Activated CD8-positive, alpha-beta memory T cell treated with anti-CD3 and anti-CD28 coated beads for 4 hours (primary cell): ENCODE measurements around the gene ADARB2.
"Not testable (repeated sequence)": the region's sequence is repeated elsewhere in the genome, so short reads cannot be mapped to it uniquely, and the experiment has no call there.

ENCODE experiments used
- DNase-seq, 2 donors: peaks; one replicate each; pipeline ENCODE4 v3.0.0-alpha.2; 2020; ENCODE audit warnings: low read depth in 2 of 2

Gene ADARB2

DNA sequence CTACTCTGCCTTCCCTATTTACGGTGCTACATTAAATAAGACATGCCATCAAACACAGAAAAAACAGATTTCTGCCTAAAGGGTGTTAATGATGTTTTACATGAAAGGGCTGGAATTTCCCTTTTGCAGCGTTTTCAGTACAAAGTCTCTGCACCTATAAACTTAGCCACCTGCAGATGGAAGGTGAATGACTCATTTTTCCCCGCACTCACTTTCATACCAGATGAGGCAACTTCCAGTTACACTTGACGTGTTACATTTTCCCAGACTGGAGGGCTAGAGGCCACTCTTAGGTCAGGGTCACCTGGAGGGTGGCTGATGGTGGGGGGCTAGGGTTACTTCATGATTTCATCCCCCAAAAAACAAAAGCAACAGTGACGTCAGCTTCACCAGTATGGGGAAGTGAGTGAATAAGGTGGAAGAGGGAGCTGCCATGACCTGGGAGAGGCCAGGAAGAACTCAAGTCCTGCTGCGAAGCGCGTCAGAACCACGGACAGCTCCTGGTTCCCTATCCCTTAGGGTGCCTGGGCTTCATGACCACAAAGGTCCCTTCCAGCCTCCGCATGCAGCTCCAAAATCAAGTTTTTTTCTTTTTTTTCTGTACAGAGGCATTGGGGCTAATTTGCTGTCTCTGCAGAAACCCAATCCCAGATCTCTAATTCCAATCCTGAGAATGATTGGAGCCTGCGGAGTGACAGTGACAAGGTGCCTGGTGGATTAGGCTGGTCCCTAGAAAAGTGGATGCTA, 94.0 kb downstream of the ADARB2 start:
- no peak for DNase-seq

- no peak for DNase-seq
These were observed 94.6 kb downstream of the ADARB2 start for GRCh38 chr10:1642600-1643160.

GRCh38 chr10:1641402-1641801, 95.9 kb downstream of the ADARB2 start:
- DNase-seq, result no peak

DNA sequence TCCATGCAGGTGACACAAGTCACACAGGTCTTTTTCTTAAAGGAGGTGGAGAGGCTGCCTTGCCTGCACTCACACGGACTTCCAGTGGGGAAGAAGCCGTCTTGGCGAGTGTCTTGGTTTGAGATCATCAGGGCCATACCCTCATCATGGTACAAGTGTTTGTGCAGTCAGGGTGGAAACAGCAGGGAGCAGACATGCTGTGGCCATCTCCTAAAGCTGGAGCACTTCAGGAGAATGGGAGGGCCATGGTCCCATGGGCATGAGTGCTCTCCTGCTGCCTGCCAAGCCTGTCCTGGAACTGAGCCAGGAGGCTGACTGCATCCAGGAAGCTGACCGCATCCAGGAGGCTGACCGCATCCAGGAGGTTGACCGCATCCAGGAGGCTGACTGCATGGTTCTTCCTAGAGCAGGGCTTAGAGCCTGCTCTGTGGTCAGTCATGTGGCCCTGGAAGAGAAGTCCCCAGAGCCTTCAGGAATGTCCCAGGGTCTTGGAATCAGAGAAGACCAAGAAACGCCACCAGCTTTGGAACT, 98.4 kb downstream of the ADARB2 start:
- DNase-seq, result no peak

- no peak for DNase-seq
These were observed 102.0 kb downstream of the ADARB2 start for GRCh38 chr10:1635340-1635739.

DNA sequence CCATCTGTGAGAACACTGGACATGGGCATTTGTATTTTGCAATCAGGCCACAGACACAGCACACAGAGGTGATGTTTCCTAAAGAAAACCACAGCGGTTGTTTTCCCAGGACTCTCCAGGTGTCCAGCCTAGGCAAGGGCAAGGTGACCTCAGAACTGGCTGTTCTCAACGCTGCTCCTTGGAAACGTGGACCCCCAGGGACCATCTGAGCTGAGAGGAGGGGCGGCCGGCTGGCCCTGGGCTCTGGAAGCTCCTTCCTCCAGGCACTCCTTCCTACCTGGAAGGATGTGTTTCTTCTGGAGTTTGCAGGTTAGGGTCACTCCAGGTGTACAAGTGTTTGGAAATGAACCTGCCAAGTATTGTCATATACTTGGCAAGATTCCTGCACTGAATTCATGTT, 103.1 kb downstream of the ADARB2 start:
- no peak for DNase-seq

- no peak for DNase-seq
These were observed 103.5 kb downstream of the ADARB2 start for GRCh38 chr10:1633783-1634182.

DNA sequence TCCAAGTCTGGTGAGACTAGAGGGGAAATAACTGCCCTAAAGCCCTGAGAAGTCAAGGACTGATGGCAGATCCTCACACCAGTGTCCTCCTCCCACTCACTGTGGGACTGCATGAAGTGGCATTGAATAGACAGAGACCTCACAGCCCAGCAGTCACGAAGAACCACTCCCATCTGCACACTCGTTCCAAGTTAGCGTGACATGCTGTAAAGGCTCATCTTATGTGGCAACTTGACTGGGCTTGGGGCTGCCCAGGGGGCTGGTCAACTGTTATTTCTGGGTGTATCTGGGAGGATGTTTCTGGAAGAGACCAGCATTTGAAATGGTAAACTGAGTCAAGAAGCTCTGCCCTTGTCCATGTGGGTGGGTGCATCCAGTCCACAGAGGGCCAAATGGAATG, 104.7 kb downstream of the ADARB2 start:
- no peak for DNase-seq

GRCh38 chr10:1632141-1632540, 105.2 kb downstream of the ADARB2 start:
- DNase-seq, result no peak

GRCh38 chr10:1631282-1631681, 106.0 kb downstream of the ADARB2 start:
- no peak for DNase-seq

DNA sequence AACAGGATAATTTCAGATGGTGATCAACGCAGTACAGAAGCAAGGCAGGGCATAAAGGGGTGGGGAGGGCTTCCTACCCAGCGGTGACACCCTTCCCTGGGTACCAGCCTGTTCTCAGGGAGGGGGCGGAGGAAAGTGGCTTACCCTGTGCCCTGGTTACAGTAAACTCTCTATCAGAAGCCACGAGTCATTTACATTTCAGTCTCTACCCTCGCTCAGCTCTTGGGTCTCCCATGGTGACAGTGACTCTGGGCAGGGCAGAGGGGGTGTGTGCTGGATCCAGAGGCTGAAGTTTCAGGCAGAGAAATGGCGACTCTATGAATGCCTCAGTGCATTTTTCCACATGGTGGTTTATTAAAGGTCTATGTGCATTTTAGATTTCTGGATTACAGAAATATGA, 107.0 kb downstream of the ADARB2 start:
- DNase-seq, result no peak

DNA sequence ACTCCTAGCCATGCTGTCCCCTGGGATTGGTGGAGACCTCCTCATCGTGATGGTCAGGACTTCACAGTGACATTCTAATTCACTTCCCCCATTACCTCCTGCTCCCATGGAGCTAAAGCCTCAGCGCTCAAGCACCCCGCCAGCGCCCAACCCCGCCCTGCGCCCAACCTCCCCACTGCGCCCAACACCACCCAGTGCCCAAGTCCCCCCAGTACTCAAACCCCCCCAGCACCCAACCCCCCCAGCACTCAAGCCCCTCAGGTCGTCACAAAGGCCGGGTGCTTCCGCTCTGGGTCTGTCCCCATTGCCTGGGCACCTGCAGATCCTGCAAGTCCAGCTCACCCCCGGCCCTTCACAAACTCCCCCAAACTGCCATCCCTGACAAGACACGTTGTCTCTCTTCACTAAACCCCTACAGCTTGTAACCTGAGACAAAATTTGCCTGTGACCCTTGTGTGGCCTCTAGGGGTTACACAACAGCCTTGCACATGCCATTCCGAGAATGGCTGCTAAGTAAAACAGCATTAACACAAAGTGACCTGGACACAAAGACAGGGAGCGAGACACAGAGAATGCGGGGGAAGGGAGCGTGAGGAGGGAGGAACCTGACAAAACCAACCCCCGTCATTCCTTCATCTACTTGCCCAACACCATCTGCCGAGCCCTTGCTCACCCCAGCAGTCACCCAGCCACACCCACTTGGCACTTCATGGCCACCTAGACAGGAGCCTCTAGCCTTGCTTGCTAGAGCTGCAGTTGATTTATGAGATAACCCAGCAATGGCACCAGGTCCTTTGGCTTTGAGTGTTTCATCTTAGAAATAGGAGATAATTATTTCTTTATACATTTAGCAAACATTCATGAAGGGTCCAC, 107.8 kb downstream of the ADARB2 start:
- no peak for DNase-seq

DNA sequence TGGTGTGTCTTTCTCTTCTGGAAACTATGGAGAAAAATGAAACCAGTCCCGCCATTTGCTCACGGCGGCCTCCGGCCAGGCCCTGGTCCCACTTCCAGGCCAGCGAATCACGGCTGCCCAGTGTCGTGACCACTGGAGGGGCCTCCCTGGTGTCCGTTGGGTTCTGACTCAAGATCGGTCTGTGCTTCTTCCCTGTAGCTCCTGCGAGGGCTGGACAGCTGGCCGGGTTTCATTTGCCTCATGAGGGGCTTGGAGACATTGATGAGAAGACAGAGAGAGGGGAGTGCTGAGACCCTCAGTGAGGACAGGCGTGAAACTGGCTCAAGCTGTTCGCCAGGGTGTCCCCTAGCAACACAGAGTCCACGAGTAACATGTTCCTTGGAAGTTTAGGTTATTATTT, 108.6 kb downstream of the ADARB2 start:
- DNase-seq, result no peak

GRCh38 chr10:1627945-1628344, 109.4 kb downstream of the ADARB2 start:
- DNase-seq, result no peak

DNA sequence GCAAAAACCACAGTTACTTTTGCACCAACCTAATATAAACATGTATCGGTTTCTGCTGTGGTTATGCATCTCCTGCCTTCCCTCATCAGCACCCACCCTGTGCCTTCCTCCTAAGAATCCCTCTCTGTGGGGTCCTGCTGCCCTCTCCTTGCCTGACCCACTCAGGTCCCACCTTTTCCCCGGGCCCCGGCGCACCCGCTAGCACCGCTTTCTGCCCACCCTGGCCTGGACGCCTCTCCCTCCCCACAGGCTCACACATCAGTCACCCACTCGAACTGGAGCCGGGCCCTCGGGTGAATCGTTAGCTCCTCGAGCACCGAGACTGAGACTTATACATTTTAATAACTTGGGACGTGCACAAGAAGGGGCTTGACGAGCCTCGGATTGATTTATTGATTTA, 110.5 kb downstream of the ADARB2 start:
- no peak for DNase-seq

DNA sequence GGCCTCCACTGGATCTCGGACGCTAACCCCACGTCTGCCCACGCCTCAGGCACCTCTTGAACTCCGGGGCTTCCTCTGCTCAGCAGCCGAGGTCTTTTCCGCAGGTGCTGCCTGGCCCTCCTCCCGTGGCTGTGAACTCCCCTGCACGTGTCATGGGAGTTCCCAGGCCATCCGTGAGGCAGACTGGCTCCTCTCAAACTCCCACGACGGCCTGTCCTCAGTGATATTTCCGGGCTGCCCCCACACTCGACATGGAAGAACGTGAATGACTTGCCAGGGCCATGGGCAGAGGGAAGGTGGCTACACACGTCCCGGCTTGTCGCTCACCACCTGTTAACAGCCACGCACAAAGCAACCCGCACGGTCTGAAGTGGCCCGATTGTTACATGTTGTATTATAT, 110.9 kb downstream of the ADARB2 start:
- no peak for DNase-seq

- no peak for DNase-seq
These were observed 111.6 kb downstream of the ADARB2 start for GRCh38 chr10:1625731-1626130.

DNA sequence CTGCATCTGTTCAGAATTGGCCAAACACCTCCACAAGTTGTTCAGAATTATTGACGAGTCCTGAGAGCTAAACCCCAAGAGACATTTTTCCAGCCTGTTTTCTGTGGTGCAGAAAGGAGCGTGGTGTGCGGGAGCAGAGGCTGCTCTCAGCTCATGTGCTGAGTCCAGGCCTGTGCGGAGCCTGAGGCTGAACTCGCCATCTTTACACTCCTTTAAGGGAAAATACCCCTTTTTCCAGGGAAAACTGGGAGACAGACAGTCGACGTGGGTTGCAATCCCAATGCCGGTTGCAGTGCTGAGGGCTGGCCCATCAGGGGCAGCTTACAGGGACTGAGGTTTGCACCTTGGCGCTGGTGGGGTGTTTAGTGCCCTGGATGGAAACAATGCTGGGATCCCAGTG, 112.2 kb downstream of the ADARB2 start:
- no peak for DNase-seq

DNA sequence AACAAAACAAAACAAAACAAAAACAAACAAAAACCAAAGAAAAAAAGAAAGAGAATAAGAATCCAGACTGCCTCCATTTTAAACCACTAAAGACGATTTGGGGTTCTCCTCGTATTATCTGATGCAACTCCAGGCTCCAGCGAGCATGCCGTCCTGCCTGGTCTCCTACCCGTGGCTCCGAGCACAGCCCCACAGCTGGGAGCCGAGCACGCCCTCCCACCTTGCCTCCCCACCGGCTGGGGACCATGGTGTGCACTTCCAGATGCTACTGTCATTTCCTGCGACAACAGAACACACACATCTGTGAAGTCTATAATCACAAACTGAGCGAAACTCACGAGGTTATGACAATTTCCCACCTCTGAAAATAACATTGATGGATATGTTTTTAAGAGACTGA, 113.1 kb downstream of the ADARB2 start:
- DNase-seq, result no peak

DNA sequence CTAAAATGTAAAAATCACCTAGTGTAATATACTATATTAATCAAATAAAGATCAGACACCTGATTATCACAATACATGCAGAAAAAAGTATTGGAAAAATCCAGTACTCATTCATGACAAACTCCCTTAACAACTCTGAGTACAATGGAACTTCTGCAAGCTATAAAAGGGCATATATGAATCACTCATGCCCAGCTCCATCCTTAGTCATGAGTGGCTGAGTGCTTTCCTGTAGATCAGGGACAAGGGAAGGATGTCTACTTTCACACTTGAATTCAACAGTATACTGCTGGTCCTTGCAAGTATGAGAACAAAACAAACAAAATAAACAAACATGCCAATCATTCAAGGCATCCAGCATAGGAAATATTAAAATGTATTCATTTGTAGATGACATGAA, 116.5 kb downstream of the ADARB2 start:
- no peak for DNase-seq

DNA sequence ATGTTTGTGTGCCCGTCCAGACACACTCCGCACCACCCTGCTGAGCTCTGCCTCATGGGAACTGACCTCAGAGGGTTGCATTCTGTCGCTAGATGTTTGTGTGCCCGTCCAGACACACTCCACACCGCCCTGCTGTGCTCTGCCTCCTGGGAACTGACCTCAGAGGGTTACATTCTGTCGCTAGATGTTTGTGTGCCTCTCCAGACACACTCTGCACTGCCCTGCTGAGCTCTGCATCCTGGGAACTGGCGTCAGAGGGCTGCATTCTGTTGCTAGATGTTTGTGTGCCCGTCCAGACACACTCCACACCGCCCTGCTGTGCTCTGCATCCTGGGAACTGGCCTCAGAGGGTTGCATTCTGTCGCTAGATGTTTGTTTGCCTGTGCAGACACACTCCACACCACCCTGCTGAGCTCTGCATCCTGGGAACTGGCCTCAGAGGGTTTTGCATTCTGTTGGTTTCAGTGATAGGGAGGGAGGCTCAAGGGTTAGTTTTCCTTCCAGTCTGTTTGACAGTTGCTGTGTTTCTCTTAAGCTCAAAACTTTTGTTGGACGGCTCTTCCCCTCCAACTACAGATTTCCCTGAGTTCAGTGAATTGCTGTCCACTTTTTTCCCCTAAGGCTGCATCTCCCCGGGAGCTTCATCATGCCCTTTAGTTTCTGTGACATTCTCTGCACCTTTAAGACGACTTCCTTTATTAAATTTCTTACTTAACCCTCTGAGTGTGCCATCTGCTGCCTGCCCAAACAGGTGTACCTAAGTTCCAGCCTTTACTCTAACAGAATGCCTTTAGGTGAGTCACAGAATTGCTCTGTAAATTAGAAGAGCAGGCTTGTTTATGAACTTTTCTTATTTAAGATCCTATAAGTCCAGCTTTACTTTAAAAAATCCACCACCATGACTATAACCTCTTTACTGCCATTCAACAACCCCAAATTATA, 119.7 kb downstream of the ADARB2 start:
- not testable (repeated sequence) for DNase-seq
